ENCODE results near the gene HELZ. TPM values are rescaled to one million over a fixed set of nuclear protein-coding genes. Genes with fewer than 3 reads are reported as not detected.

Gene HELZ
- total RNA-seq, 1 donor from 2014 or later = 44.9 TPM

GRCh38 chr17:67212714-67213417 is 32.1 kb downstream of the HELZ start:
- no peaks in the 10 kb centered on the region for H3F3A ChIP-seq (ENCODE audit: low read depth)
- H3K9ac ChIP-seq = no peak overlapping the region
- no peak overlapping the region for H3K27ac ChIP-seq
- H3K4me3 ChIP-seq = no peak overlapping the region
- DNase-seq (ENCODE audit: low spot score) = no peak
- Mint-ChIP-seq H3K9me3 (no peaks in the 10 kb centered on the region), H3K27ac (no peak overlapping the region), H3K4me1 (peaks cover 6% of the 10 kb centered on the region), H3K36me3 (peaks cover 4% of the 10 kb centered on the region), H3K4me3 (no peak overlapping the region), H3K27me3 (ENCODE audit: insufficient read depth, low read depth) (no peaks in the 10 kb centered on the region)
- no peaks in the 10 kb centered on the region for H4K20me1 ChIP-seq (ENCODE audit: low read depth)
- no peak overlapping the region for H2AFZ ChIP-seq (replicated peaks)
- H3K4me1 ChIP-seq = no peaks in the 10 kb centered on the region
- H3K9me3 ChIP-seq (ENCODE audit: low read depth) = no peaks in the 10 kb centered on the region
- no peaks in the 10 kb centered on the region for H3K36me3 ChIP-seq
- no peak for TF ChIP-seq EZH2 (IDR thresholded peaks at IDR 0.05)
- TF ChIP-seq EZH2phosphoT487 (IDR thresholded peaks at IDR 0.05) = no peak
- no peak for TF ChIP-seq CTCF (IDR thresholded peaks at IDR 0.05)
- H3K79me2 ChIP-seq (ENCODE audit: low read depth) = no peaks in the 10 kb centered on the region
- H3K4me2 ChIP-seq = no peak overlapping the region
- H3K27me3 ChIP-seq = no peaks in the 10 kb centered on the region

GRCh38 chr17:67212231-67212630 is 32.8 kb downstream of the HELZ start:
- Histone ChIP-seq H3K27me3 (no peaks in the 10 kb centered on the region), H4K20me1 (ENCODE audit: low read depth) (no peaks in the 10 kb centered on the region), H2AFZ (replicated peaks) (no peak overlapping the region), H3K4me1 (no peaks in the 10 kb centered on the region), H3K4me3 (no peak overlapping the region), H3K79me2 (ENCODE audit: low read depth) (no peaks in the 10 kb centered on the region), H3K27ac (no peak overlapping the region), H3K4me2 (no peak overlapping the region), H3K36me3 (no peaks in the 10 kb centered on the region), H3F3A (ENCODE audit: low read depth) (no peaks in the 10 kb centered on the region), H3K9ac (no peak overlapping the region), H3K9me3 (ENCODE audit: low read depth) (no peaks in the 10 kb centered on the region)
- Mint-ChIP-seq H3K4me1 (peaks cover 6% of the 10 kb centered on the region), H3K27me3 (ENCODE audit: insufficient read depth, low read depth) (no peaks in the 10 kb centered on the region), H3K36me3 (peaks cover 4% of the 10 kb centered on the region), H3K27ac (no peak overlapping the region), H3K9me3 (no peaks in the 10 kb centered on the region), H3K4me3 (no peak overlapping the region)
- TF ChIP-seq EZH2phosphoT487 (IDR thresholded peaks at IDR 0.05) (no peak), CTCF (IDR thresholded peaks at IDR 0.05) (no peak), EZH2 (IDR thresholded peaks at IDR 0.05) (no peak)
- no peak for DNase-seq (ENCODE audit: low spot score)

GRCh38 chr17:67211742-67212141 is 33.3 kb downstream of the HELZ start:
- H3K9me3 Mint-ChIP-seq = no peaks in the 10 kb centered on the region
- Histone ChIP-seq H3F3A (ENCODE audit: low read depth) (no peaks in the 10 kb centered on the region), H3K27me3 (no peaks in the 10 kb centered on the region), H3K4me1 (no peaks in the 10 kb centered on the region), H3K27ac (no peak overlapping the region), H4K20me1 (ENCODE audit: low read depth) (no peaks in the 10 kb centered on the region), H2AFZ (replicated peaks) (no peak overlapping the region), H3K9me3 (ENCODE audit: low read depth) (no peaks in the 10 kb centered on the region), H3K9ac (no peak overlapping the region), H3K79me2 (ENCODE audit: low read depth) (no peaks in the 10 kb centered on the region), H3K4me3 (no peak overlapping the region), H3K36me3 (no peaks in the 10 kb centered on the region), H3K4me2 (no peak overlapping the region)
- peaks cover 6% of the 10 kb centered on the region for H3K4me1 Mint-ChIP-seq
- DNase-seq (ENCODE audit: low spot score) = no peak
- H3K36me3 Mint-ChIP-seq = peaks cover 4% of the 10 kb centered on the region
- no peak overlapping the region for H3K4me3 Mint-ChIP-seq
- H3K27ac Mint-ChIP-seq = no peak overlapping the region
- H3K27me3 Mint-ChIP-seq (ENCODE audit: insufficient read depth, low read depth) = no peaks in the 10 kb centered on the region
- no peak for TF ChIP-seq CTCF (IDR thresholded peaks at IDR 0.05)
- TF ChIP-seq EZH2 (IDR thresholded peaks at IDR 0.05) = no peak
- TF ChIP-seq EZH2phosphoT487 (IDR thresholded peaks at IDR 0.05) = no peak
